Stimulated activated naive CD8-positive, alpha-beta T cell treated with anti-CD3 and anti-CD28 coated beads, Interleukin-15, Interleukin-2, amounts not matched to agents 100 ng/mL and 50 ng/mL, for 24 hours (primary cell): Measurements from ENCODE around the gene USP10.
"Not testable (repeated sequence)": the region's sequence is repeated elsewhere in the genome, so short reads cannot be mapped to it uniquely, and the experiment has no call there.

ENCODE experiments used
- H3K27ac Mint-ChIP-seq: one replicate; pipeline ENCODE4 v1.8.0; 2021; ENCODE audit warnings: mild to moderate bottlenecking, mixed read lengths
- H3K27me3 Mint-ChIP-seq: one replicate; pipeline ENCODE4 v1.8.0; 2021; ENCODE audit warnings: mixed read lengths
- H3K36me3 Mint-ChIP-seq: one replicate; pipeline ENCODE4 v1.8.0; 2021; ENCODE audit warnings: low read depth, mixed read lengths
- H3K4me1 Mint-ChIP-seq: one replicate; pipeline ENCODE4 v1.8.0; 2021; ENCODE audit warnings: low read depth, mixed read lengths
- H3K4me3 Mint-ChIP-seq: one replicate; pipeline ENCODE4 v1.8.0; 2021; ENCODE audit warnings: mild to moderate bottlenecking, mixed read lengths
- H3K9me3 Mint-ChIP-seq: one replicate; pipeline ENCODE4 v1.8.0; 2021; ENCODE audit warnings: mixed read lengths

The USP10 gene

GRCh38 chr16:84739349-84740124 lies 39.7 kb downstream of the USP10 start:
- H3K36me3 Mint-ChIP-seq, result peaks cover 36% of the 10 kb centered on the region
- no peaks in the 10 kb centered on the region for H3K27me3 Mint-ChIP-seq
- no peak overlapping the region for H3K4me3 Mint-ChIP-seq
- H3K9me3 Mint-ChIP-seq, result no peaks in the 10 kb centered on the region
- peaks cover 65% of the 10 kb centered on the region for H3K4me1 Mint-ChIP-seq
- H3K27ac Mint-ChIP-seq, result no peak overlapping the region

- Mint-ChIP-seq H3K36me3 (peaks cover 38% of the 10 kb centered on the region), H3K27ac (no peak overlapping the region), H3K27me3 (no peaks in the 10 kb centered on the region), H3K9me3 (no peaks in the 10 kb centered on the region), H3K4me1 (peaks cover 60% of the 10 kb centered on the region), H3K4me3 (no peak overlapping the region)
Measured at GRCh38 chr16:84740596-84741116, 40.9 kb downstream of the USP10 start.

- Mint-ChIP-seq H3K4me1 (peaks cover 53% of the 10 kb centered on the region), H3K36me3 (peaks cover 44% of the 10 kb centered on the region), H3K9me3 (no peaks in the 10 kb centered on the region), H3K27ac (peak overlapping the region; percentile 69), H3K27me3 (no peaks in the 10 kb centered on the region), H3K4me3 (no peak overlapping the region)
Measured at GRCh38 chr16:84741340-84741830, 41.6 kb downstream of the USP10 start.

- peak overlapping the region; percentile 43 for H3K27ac Mint-ChIP-seq
- no peaks in the 10 kb centered on the region for H3K9me3 Mint-ChIP-seq
- no peaks in the 10 kb centered on the region for H3K27me3 Mint-ChIP-seq
- peaks cover 46% of the 10 kb centered on the region for H3K36me3 Mint-ChIP-seq
- H3K4me3 Mint-ChIP-seq, result no peak overlapping the region
- H3K4me1 Mint-ChIP-seq, result peaks cover 41% of the 10 kb centered on the region
Measured at GRCh38 chr16:84742641-84743092, 42.9 kb downstream of the USP10 start.

- no peaks in the 10 kb centered on the region for H3K9me3 Mint-ChIP-seq
- H3K4me3 Mint-ChIP-seq, result no peak overlapping the region
- H3K27me3 Mint-ChIP-seq, result no peaks in the 10 kb centered on the region
- H3K36me3 Mint-ChIP-seq, result peaks cover 42% of the 10 kb centered on the region
- peaks cover 32% of the 10 kb centered on the region for H3K4me1 Mint-ChIP-seq
- no peak overlapping the region for H3K27ac Mint-ChIP-seq
Measured at GRCh38 chr16:84746231-84746630, 46.4 kb downstream of the USP10 start.

- Mint-ChIP-seq H3K27ac (no peak overlapping the region), H3K9me3 (no peaks in the 10 kb centered on the region), H3K27me3 (no peaks in the 10 kb centered on the region), H3K4me3 (no peak overlapping the region), H3K36me3 (peaks cover 41% of the 10 kb centered on the region), H3K4me1 (peaks cover 32% of the 10 kb centered on the region)
Measured at GRCh38 chr16:84746875-84747274, 47.1 kb downstream of the USP10 start.

GRCh38 chr16:84748247-84748646 lies 48.4 kb downstream of the USP10 start:
- H3K4me1 Mint-ChIP-seq, result peaks cover 40% of the 10 kb centered on the region
- H3K36me3 Mint-ChIP-seq, result peaks cover 43% of the 10 kb centered on the region
- not testable (repeated sequence) for H3K27me3 Mint-ChIP-seq, H3K9me3 Mint-ChIP-seq, H3K4me3 Mint-ChIP-seq, H3K27ac Mint-ChIP-seq

- Mint-ChIP-seq H3K4me1 (peaks cover 48% of the 10 kb centered on the region), H3K4me3 (no peak overlapping the region), H3K36me3 (peaks cover 41% of the 10 kb centered on the region), H3K27me3 (no peaks in the 10 kb centered on the region), H3K27ac (no peak overlapping the region), H3K9me3 (no peaks in the 10 kb centered on the region)
Measured at GRCh38 chr16:84749072-84749471, 49.3 kb downstream of the USP10 start.

GRCh38 chr16:84749815-84750214 lies 50.0 kb downstream of the USP10 start:
- Mint-ChIP-seq H3K27ac (no peak overlapping the region), H3K4me1 (peaks cover 56% of the 10 kb centered on the region), H3K4me3 (no peak overlapping the region), H3K36me3 (peaks cover 47% of the 10 kb centered on the region), H3K27me3 (no peaks in the 10 kb centered on the region), H3K9me3 (no peaks in the 10 kb centered on the region)

GRCh38 chr16:84750575-84750974 lies 50.8 kb downstream of the USP10 start:
- Mint-ChIP-seq H3K4me3 (no peak overlapping the region), H3K4me1 (peaks cover 63% of the 10 kb centered on the region), H3K36me3 (peaks cover 49% of the 10 kb centered on the region), H3K9me3 (no peaks in the 10 kb centered on the region), H3K27ac (no peak overlapping the region), H3K27me3 (no peaks in the 10 kb centered on the region)

- H3K27ac Mint-ChIP-seq, result peak overlapping the region; percentile 42
Measured at GRCh38 chr16:84751241-84751640, 51.4 kb downstream of the USP10 start.

GRCh38 chr16:84751947-84752346 lies 52.1 kb downstream of the USP10 start:
- Mint-ChIP-seq H3K36me3 (peaks cover 40% of the 10 kb centered on the region), H3K9me3 (no peaks in the 10 kb centered on the region), H3K27me3 (no peaks in the 10 kb centered on the region), H3K27ac (peak overlapping the region; percentile 43), H3K4me3 (peak overlapping the region; percentile 28), H3K4me1 (peaks cover 71% of the 10 kb centered on the region)

More at GRCh38 chr16:84751241-84751640, 51.4 kb downstream of the USP10 start:
- Mint-ChIP-seq H3K9me3 (no peaks in the 10 kb centered on the region), H3K4me1 (peaks cover 66% of the 10 kb centered on the region), H3K36me3 (peaks cover 42% of the 10 kb centered on the region), H3K27me3 (no peaks in the 10 kb centered on the region), H3K4me3 (peak overlapping the region; percentile 22)

- H3K4me1 Mint-ChIP-seq, result peaks cover 76% of the 10 kb centered on the region
- peak overlapping the region; percentile 28 for H3K4me3 Mint-ChIP-seq
- H3K27ac Mint-ChIP-seq, result peak overlapping the region; percentile 43
- no peaks in the 10 kb centered on the region for H3K9me3 Mint-ChIP-seq
- H3K36me3 Mint-ChIP-seq, result peaks cover 44% of the 10 kb centered on the region
- no peaks in the 10 kb centered on the region for H3K27me3 Mint-ChIP-seq
Measured at GRCh38 chr16:84752600-84752999, 52.8 kb downstream of the USP10 start.

GRCh38 chr16:84753412-84754326 lies 53.9 kb downstream of the USP10 start:
- no peaks in the 10 kb centered on the region for H3K27me3 Mint-ChIP-seq
- H3K36me3 Mint-ChIP-seq, result peaks cover 49% of the 10 kb centered on the region
- no peaks in the 10 kb centered on the region for H3K9me3 Mint-ChIP-seq
- H3K4me1 Mint-ChIP-seq, result peaks cover 86% of the 10 kb centered on the region
- H3K4me3 Mint-ChIP-seq, result peak overlapping the region; percentile 11
- H3K27ac Mint-ChIP-seq, result peak overlapping the region; percentile 78
